ENCODE results near the gene ZSWIM3.

DNA sequence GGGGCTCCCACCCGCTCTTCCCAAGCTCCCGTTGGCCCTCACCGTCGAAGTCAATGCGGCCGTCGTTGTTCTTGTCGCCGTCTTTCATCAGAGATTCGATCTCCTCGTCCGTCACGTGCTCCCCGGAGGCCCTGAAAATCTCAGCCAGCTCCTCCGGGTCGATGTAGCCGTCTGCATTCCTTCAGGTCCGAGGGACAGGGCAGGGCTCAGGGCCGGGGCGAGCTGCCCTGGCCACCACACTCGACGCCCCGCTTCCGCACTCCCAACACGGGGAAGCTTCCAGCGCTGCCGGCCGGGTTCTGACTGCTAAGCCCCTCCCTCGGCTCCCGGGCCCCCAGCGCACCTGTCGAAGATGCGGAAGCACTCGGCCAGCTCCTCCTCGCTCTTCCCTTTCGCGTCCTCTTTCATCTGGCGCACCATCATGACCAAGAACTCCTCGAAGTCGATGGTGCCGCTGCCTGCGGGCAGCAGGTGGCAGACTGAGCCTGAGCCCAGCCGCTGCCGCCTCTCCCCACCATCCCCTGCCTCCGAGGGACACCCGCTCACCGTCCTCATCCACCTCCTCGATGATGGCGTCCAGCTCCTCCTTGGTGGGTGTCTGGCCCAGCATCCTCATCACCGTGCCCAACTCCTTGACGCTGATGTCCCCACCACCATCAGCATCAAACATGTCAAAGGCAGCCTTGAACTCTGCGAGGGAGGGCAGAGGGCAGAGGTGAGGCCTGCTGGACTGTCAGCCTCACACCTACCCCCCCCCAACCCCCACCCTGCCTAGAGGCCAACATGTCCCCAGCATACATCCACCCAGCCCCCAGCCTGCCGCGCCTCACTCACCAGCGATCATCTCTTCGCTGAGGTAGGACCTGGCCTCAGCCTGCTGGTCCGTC, 33.2 kb upstream of the ZSWIM3 start:
- TF ChIP-seq, protein P1, sequence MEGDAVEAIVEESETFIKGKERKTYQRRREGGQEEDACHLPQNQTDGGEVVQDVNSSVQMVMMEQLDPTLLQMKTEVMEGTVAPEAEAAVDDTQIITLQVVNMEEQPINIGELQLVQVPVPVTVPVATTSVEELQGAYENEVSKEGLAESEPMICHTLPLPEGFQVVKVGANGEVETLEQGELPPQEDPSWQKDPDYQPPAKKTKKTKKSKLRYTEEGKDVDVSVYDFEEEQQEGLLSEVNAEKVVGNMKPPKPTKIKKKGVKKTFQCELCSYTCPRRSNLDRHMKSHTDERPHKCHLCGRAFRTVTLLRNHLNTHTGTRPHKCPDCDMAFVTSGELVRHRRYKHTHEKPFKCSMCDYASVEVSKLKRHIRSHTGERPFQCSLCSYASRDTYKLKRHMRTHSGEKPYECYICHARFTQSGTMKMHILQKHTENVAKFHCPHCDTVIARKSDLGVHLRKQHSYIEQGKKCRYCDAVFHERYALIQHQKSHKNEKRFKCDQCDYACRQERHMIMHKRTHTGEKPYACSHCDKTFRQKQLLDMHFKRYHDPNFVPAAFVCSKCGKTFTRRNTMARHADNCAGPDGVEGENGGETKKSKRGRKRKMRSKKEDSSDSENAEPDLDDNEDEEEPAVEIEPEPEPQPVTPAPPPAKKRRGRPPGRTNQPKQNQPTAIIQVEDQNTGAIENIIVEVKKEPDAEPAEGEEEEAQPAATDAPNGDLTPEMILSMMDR (IDR thresholded peaks at IDR 0.05; ENCODE audit: low read length): no peak
- TF ChIP-seq EZH2 (optimal IDR thresholded peaks at IDR 0.05; ENCODE audit: low read depth, low read length) (no peak), EZH2phosphoT487 (IDR thresholded peaks at IDR 0.05; ENCODE audit: low read length) (no peak)
